ENCODE data around the gene DNAAF1.

Gene DNAAF1

DNA sequence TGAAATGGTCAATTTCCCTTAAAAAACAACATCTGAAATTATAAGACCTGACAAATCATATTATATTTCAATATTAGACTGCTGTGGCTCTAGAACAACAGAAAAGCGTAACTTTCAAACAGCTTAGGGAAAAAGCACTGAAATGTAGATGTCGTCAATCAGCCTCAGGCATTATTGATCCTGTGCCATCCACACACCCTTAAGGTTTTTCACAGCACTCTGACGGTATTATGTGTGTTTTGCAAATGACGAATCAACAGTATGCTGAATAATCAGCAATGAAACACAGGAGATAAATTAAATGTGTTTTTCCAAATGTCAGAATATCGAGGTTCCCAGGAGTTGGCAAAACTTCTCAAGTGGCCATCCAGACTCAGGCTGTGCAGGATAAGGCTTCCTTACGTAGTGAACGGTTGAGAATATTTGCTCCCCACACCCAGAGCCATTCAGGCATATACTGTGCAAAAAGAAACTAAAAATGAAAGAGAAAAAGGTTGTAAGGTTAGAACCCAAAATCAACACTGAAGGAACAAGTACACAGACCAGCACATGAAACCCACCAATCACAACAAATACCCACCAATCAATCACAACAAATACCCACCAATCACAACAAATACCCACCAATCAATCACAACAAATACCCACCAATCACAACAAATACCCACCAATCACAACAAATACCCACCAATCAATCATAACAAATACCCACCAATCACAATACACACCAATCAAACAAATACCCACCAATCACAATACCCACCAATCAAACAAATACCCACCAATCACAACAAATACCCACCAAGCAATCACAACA is 20.6 kb upstream of the DNAAF1 start:
- no peak for DNase-seq (ENCODE audit: low spot score)

DNA sequence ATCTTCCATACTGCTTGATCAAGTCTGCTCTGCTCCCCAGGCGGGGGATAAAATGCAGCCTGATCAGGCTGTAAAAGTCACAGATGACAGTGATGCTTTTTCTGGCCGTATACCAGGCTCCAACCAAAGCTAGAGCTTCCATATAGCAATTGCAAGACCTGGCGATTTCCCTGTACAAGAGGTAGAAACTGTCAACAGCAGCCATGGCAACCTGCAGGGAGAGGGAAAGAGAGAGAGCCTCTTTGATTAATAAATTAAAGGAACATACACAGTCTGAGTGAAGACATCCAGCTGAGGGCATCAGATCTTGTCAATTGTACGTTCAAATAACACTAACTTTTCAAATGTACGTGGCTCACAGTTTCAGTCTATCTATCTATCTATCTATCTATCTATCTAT is 14.0 kb upstream of the DNAAF1 start:
- DNase-seq (ENCODE audit: low spot score), result no peak

DNA sequence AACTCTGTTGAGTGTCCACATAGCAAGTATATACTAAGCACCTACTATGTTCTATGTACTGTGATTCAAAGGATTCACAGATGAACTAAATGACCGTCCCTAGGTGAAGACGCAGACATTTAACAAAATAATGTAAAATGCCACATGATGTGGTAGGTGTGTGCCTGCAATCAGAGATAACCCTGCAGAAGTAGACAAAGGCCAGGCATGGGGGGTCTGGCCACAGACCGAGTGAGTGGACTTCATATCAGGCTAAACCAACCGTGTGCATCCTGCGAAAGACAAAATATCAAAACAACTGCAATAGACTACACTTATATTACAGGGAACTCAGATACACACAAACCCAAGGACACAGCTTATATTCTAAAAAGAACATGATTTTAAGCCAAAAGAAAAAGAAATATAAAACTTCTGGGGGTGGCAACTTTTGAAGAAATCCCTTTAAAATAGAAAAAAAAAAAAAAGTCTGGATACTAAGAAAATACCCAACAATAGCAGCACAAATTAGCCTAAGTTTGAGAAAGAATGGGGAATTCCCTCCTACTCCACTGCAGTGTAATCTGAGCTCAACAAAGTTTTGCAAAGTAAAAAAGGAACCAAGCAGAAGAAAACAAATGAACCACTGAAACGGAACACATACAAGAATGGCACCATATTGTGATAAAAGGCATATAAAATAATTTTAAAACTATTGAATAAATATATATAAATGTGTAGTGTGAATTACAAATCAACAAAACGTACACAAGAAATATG is 12.4 kb upstream of the DNAAF1 start:
- DNase-seq (ENCODE audit: low spot score), result no peak

DNA sequence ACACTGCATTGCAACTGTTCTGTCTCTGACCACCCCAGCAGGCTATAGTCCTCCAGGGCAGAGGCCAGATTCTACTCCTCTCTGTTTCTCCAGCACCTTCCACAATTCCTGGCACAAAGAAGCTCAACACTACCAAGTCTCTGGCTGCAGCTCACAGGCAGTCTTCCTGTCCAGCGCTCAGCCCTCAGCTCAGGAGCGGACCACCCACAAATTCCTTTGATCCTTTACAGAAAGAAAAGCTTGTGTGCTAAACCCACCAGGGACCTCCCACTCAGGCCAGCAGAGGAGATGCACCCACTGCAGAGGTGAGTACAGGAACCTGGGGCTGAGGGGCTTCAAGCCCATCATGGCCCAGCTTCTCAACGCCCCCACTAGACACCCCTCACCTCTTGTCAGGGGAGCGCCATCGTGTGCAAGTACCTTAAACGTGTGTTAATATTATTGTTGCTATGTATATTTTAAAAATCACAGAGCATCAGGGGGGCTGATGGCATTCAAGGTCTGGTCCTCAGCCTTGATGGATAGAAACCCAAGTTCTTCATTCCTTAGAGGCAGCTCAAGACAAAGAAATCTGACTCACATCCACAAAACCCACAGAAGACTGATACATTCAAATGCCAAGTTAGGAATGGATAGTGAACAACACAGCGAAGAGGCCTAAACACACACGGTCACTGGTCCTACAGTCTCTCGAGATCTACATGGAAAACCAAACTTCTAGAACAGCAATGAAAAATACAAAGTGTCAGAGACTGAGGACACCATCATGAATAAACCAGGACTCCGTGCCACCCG is 8.6 kb upstream of the DNAAF1 start:
- DNase-seq (ENCODE audit: low spot score), result no peak

DNA sequence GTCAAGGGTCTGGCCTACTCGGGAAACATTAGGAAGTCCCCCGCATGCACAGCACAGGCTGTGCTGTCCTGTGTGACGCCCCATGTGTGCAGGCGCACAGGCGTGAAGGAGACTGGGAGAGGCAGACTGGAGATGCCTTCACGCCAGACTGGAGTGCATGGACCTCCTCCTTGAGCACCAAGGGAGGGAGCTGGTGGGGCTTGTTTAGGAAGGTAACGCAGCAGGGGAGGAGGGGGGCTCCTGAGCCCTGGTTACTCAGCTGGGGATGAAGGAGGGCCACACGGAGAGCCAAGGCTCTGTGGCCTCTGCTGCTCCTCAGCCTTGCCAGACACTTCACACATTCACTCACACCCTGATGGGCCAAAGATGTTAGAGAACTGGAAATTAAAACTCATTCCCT is 7.8 kb upstream of the DNAAF1 start:
- DNase-seq (ENCODE audit: low spot score), result no peak

DNA sequence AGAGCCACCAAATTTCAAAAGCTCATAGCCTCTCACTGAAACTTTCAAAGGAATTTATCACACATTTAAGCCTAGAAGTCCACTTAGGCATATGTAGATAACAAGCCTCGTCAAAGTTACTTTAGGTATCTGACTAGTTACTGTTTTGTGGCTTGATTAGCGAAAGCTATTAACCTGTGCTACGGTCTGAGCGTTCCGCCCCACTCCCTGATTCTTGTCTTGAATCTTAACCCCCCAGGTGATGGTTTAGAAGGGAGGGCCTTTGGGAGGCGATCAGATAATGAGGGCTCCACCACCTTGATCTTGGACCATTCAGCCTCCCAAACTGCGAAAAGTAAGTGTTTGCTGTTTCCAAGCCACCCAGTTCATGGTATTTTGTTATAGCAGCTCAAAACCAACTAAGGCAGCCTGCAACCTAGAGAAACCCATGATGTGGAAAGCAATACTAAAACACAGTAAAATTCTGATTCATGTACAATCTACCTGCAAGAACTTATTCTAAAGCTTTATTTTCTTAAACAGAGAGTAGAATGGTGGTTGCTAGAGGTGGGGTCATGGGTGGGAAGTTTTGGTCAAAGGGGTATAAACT is 7.2 kb upstream of the DNAAF1 start:
- DNase-seq (ENCODE audit: low spot score), result no peak

DNA sequence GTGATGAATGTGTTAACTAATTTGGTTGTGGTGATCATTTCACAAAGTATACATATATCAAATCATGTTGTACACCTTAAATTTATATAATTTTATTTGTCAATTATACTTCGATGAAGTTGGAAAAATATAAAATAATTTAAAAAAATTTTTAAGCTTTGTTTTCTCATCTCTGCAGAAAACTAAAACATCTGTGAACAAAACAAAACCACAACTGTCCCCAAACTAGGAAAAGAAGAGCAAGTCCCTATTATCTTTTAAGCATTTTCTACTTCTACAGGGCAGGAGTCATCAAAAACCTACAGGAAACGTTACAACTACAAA is 6.6 kb upstream of the DNAAF1 start:
- DNase-seq (ENCODE audit: low spot score), result no peak

DNA sequence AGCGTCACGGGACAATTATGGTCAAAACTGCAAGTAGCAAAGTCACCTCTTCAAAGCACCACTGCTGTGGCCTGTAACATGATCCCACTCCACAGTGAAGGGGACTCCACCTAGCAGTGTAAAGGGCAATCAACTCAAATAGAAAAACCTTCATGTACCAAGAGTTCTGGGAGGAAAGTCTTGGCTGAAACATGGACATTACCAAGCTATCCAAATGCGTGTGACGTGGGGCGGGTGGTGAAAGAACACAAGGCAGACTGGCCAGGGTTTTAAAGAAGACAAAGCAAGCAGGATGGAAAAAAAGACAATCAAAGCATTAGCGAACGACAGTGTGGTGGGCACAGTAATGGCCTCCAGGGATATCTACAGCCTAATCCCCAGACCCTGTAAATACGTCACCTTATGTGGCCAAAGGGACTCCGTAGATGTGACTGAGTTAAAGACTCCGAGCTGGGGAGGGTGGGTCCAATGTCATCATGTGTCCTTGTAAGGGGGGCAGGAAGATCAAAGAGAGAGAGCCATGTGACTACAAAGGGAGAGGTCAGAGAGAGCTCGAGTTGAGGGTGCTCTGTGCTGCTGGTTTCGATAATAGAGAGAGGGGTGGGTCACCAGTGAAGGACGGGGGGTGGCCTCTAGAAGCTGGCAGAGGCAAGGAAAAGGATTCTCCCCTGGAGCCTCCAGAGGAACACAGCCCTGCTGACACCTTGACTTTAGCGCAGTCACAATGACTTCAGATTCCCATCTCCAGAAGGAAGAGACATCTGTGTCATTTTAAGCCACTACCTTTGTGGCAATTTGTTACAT is 6.1 kb upstream of the DNAAF1 start:
- DNase-seq (ENCODE audit: low spot score), result no peak

DNA sequence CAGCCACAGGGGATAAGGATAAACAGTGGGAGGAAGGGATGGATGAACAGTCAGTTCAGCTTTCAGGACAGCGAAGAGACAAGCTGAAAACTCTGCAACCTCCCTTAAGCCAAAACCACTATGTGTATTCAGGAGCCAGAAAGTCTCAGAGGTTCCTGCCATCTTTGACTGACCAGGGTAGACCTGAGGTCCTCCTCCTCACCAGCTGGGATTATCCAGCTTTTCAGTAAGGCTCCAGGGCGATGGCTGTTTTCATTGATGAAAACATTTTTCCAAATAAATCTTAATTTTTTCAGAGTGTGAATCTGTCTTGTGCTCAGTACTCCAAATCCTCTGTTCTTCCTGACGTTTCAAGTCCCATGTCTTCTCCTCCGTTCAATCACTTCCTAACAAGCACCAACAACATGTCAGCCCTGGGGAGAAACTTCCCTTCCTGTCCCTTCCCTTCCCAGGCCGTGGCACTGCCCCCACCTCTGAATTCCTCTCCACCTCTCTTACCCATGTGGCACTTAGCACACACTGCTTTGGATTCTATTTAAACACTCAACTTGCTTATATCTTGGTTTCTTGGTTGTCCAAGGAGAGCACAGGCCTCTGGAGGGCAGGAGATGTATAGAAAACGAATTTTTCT is 5.4 kb upstream of the DNAAF1 start:
- no peak for DNase-seq (ENCODE audit: low spot score)

DNA sequence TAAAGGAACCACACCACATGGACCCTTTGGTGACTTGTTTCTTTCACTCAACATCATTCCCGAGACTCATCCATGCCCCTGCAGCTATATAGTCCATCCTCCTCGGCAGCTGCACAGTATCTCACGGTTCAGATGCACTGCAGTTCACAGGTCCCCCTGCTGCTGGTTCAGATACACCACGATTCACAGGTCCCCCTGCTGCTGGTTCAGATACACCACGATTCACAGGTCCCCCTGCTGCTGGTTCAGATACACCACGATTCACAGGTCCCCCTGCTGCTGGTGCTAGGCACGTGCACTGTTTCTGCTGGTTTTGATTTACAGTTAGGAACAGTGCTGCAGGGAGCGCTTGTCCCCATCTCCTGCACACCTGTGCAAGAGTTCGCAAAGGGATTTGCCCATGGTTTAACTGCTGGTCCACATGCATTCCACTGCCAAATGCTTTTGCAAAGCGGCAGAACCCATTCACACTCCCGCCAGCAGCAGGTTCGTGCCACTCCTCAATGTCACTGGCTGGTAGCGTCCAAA is 3.9 kb upstream of the DNAAF1 start:
- DNase-seq (ENCODE audit: low spot score), result no peak

DNA sequence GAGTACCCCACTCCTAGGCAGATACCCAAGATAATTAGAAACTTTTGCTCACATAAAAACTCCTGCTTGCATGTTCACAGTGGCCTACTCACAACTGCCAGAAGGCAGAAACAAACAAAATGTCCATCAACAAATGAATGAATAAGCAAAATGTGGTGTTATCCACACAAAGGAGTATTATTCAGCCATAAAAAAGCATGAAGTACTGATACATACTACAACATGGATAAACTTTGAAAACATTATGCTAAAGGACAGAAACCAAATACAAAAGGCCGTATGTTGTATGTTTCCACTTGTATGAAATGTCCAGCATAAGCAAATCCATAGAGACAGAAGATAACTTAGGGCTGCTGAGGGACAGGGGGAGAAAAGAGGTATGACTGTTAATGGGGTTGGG is 2.0 kb upstream of the DNAAF1 start:
- no peak for DNase-seq (ENCODE audit: low spot score)

DNA sequence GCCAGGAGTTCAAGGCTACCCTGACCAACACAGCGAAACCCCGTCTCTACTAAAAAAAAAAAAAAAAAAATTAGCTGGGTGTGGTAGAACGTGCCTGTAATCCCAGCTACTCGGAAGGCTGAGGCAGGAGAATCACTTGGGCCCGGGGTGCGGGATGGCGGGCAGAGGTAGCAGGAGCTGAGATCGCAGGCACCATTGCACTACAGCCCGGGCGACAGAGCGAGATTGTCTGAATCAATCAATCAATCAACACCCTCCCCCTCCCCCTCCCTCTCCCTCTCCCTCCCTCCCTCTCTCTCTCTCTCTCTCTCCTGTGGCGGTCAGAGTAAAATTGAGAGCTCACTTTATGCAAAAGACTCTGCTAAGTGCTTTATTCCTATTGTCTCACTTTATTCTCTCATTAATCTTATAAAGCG is 1.3 kb upstream of the DNAAF1 start:
- no peak for DNase-seq (ENCODE audit: low spot score)

DNA sequence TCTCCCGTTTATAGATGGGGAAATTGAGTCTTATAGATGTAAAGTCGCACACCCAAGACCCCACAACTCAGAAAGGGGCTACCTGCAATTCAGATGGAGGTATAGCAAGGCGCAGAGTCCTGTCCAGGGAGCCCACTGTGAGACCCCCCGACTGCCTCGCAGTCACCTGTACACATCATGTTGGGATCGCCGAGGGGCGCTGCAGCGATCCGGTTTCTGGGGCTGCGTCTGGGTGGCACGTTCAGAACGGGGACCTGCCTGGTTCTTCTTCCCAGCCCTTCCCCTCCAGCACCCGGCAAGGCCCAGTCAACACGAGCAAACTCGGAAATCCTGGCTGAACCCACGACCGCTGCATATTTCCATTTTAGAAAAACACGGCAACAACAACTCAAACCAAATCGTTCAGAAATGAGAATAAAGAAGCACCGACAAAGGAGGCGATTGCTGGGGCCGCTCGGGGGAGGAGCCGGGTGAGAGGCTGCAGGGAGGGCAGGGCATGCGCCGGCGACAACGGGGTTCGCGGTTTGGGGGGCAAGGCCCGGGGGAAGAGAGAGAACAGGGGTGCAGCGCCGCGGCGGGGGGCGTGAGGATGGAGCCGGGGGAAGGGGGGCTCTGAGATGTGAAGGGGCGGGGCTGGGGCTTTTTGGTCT is 774 bp upstream of the DNAAF1 start:
- no peak for DNase-seq (ENCODE audit: low spot score)

DNA sequence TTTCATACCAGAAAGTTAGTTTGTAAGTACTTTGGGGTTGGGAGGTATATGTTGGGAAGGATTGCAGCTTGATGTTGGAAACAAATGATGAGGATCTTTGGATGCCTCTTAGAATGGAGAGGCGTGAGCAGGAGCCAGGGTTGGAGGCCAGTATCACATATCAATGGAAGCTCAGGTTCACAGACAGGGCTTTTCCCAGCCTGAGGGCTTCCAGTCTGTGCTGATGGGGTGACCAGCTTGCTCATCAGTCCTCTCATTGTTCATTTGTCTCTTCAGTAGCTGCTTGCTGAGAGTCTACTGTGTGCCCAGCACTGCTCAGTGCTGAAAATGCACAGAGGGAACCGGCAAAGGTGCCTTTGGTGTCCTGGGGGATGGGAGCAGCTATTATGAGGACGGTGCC is 5.8 kb downstream of the DNAAF1 start:
- DNase-seq (ENCODE audit: low spot score), result no peak

DNA sequence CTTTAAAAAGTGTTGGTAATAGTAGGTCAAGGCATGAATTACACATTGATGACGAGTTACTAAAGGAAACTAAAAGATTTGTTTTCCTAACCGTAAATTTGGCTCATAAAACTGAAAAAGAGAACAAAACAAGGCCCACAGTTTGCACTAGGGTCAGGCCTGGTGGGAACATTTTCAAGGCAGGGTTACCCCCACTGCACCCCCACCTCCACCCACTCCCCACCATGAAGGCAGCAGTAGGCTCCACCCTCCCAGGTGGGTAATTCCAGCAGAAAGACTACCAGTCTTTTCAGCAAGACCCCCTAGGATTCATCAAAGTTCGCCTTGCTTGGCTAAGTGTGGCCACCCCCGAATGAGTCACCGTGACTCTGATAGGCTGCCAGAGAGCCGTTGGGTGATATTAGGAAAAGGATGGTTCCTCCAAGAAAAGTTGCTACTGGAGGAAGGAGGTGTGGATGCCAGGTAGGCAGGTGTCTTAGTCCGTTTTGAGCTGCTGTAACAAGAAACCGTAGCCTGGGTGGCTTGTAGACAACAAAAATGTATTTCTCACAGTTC is 8.6 kb downstream of the DNAAF1 start:
- DNase-seq (ENCODE audit: low spot score), result no peak

DNA sequence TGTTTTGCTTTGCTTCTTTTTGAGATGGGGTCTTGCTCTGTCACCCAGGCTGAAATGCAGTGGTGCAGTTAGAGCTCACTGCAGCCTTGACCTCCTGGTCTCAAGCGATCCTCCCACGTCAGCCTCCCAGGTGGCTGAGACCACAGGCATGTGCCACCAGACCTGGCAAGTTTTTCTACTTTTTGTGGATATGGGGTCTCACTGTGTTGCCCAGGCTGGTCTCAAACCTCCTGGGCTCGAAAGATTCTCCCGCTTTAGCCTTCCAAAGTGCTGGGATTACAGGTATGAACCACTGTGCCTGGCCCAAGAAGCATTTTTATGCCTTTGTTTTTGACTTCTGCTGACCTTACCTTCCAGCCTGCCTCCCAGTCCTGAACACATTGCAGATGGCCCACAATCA is 10.1 kb downstream of the DNAAF1 start:
- DNase-seq (ENCODE audit: low spot score), result no peak

DNA sequence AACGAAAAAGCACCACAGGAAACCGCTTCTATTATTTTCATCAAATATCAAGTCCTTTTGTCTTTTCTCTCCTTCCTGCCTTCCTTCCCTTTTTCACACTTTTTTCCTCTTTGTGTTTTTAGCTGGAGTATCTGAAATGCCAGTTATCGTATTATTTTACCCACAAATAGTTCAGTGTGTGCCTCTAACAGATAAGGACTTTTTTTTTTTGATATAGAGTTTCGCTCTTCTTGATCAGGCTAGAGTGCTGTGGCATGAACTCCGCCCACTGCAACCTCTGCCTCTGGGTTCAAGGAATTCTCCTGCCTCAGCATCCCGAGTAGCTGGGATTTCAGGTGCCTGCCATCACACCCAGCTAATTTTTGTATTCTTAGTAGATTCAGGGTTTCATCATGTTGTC is 10.7 kb downstream of the DNAAF1 start:
- no peak for DNase-seq (ENCODE audit: low spot score)

DNA sequence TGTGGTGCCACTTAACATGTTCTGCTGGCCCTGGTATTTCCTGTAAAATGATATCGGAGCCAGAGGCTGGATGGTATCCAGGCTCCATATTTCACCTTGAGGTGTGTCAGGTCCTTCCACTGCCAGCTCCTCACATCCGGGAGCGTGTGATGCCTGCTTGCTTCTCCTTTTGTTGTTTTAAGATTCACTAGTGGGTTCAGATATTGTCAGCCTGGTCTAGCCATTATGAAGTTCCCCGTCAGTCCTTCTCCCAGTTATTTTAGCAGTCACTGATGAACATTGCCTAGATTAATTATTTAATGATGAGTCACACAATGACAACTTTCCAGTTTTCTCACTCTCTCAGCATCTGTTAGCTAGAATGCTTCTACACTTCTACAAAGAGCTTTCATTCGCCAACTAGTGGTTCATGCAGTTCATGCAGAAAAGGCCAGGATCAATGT is 11.3 kb downstream of the DNAAF1 start:
- DNase-seq (ENCODE audit: low spot score), result no peak

DNA sequence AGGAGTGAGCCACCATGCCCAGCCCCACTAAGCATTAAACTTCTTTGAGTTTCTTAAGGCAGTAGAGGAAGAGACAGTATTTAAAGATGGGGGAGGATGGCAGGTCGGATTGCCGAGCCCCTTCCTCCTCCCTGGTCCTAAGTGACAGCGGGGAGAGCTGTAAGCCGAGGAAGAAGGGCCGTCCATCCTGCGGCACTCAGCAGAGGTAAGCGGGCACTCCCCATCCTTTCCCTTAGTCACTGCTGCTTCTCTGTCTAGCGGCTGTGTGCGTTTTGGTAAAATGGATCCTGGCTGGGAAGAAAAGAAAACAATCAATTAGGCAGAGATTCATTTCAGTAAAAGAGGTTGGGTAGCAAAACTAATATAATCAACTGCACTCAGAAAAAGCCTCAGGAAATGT is 13.9 kb downstream of the DNAAF1 start:
- no peak for DNase-seq (ENCODE audit: low spot score)

DNA sequence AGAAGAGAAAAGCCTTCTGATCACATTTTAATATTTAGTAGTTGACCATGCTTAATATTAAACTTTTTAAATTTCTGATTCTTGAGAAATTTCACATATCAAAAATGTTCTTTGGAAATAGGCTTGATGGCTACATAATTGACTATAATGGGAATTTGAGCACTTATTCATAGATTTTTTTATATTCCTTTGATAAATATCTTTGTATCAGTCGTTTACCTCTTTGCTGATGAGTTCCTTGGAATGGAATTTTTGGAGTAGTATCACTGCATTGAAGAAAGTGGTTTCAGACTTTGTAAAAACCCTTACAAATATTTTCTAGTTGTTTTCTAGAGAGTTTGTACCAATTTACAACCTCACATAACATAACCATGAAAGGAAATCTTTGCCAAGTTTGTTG is 14.7 kb downstream of the DNAAF1 start:
- DNase-seq (ENCODE audit: low spot score), result no peak

All from hematopoietic multipotent progenitor cell treated with erythropoietin and hydrocortisone succinate and interleukin-3 and kit ligand, for 15 days (in vitro differentiated cells).